GM03348 (cell line): ENCODE measurements around the gene SGTB.
"Not testable (repeated sequence)": the region's sequence is repeated elsewhere in the genome, so short reads cannot be mapped to it uniquely, and the experiment has no call there.

Experiments used
- DNase-seq: peaks from one replicate; pipeline ENCODE4 v3.0.0; 2012; ENCODE audit warnings: low spot score

Gene SGTB

DNA sequence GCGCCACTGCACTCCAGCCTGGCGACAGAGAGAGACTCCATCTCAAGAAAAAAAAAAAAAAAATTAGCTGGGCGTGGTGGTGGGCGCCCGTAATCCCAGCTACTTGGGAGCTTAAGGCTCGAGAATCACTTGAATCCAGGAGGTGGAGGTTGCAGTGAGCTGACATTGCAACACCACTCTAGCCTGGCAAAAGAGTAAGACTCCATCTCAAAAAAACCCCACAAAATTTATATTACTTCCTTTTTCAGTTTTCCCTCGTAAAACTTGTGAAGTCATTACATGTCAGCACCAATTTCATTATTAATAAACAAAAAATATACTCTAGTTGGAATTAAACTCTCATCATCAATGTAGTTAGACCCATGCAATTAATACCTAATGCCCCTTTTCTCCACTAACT lies 53.2 kb downstream of the SGTB start:
- no peak for DNase-seq

- DNase-seq, result peak; percentile 27
Observed at GRCh38 chr5:65663804-65664521, 57.9 kb downstream of the SGTB start.

DNA sequence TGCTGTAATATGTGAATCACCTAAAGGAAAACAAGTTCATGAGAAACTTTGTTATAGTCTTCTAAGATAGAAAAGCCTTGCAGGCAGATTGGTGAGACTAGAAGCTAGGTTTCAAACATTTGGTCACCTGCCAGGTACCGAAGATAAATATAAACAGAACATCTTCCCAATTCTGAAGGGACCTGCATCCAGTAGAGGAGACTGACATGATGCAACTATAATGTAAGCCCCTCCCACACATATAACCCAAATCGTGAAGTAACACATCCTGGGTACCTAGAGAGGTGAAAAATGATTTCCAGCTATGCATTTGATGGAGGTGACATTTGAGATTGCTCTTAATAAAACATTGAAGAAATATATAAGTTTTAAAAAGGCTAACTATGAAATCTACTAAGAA lies 67.2 kb downstream of the SGTB start:
- no peak for DNase-seq

DNA sequence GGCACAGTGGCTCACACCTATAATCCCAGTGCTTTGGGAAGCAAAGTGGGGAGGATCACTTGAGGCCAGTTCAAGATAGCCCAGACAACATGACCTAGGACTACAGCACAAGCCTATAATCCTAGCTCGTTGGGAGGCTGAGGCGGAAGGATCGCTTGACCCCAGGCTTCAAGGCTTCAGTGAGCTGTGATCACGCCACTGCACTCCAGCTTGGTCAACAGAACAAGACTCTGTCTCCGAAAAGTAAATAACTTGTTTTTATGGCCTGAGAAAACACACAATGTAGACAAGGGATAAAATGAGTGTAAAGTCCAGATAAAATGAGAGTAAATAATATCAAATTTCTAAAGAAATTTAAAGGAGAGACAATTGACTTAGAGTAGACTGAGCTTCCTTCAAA lies 70.8 kb downstream of the SGTB start:
- no peak for DNase-seq

DNA sequence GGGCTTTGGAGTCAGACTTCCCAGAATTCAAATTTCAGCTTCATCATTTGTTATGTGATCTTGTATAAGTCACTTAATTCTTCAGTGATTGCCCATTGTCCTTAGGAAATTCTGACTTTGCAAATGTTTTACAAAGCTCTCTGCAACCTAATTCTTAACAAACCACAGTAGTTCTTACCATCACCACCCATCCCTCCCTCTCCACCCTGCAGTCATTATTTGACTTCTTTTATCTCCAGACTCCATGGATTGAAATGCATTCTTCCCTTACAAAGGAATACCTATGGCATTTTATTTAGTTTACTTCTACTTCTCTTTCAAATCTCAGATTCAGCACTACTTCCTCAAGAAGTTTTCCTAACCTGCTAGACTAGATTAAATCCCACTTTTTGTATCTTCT lies 74.0 kb downstream of the SGTB start:
- DNase-seq, result no peak

GRCh38 chr5:65646938-65647337 lies 75.0 kb downstream of the SGTB start:
- DNase-seq, result no peak

- no peak for DNase-seq
Observed at GRCh38 chr5:65640240-65640639, 81.7 kb downstream of the SGTB start.

DNA sequence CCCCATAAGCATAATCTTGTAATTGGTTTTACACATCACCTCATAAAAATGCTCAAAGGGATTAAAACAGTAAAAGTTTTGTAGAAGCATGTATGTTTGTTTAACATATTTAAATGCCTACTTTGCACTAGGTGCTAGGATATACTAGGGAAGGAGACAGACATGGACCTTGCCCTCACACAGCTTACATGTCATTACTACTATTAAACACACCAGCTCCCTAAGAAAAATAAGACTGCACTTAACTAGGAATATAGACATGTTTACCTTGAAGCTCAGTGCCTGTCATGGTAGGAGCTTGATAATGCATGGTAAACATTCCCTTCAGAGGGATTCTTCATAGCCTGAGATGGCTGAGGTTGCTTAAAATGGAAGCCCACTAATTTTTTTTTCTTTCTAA lies 90.9 kb downstream of the SGTB start:
- no peak for DNase-seq

- DNase-seq, result no peak
Observed at GRCh38 chr5:65625743-65626142, 96.2 kb downstream of the SGTB start.

GRCh38 chr5:65624571-65625555 lies 97.0 kb downstream of the SGTB start, which contains the start of the genes SHLD3 and TRAPPC13:
SHLD3 (plus strand) TSS chr5:65625027; CDS start chr5:65629588, 4,561 bp downstream.
TRAPPC13 (plus strand) TSS chr5:65625027; CDS start chr5:65625061, 34 bp downstream.
- DNase-seq, result peak; percentile 83

DNA sequence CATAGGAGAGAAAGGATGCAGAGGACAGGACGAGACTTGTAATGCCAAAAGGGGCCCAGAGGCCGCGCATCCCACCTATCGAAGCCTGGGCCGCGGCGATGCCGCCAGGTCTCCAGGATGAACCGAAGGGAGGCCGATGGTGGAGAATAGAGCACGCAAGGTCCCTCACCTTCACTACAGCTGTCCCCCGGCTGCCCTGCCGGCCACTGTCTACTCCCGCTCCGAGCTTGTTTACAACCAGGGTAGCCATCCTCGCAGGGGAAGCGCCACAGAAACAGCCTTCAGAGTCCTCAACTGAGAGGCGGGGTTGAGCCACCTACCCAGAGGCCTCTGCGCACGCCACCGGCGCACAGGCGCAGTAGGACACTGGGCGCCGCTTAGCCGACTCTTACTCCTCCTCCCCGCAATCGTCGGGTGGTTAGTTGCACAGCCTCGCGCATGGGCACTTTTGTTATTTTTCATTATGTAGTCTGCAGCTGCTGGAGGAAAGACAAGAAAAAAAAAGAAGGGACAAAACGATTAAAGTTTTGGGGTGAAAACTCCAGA lies 97.8 kb downstream of the SGTB start, which contains the start of gene TRIM23:
Gene TRIM23, minus strand, starts transcription at position 309 of the 546 bp plus-strand sequence. Its CDS starts 59 bp downstream, at position 250.
- DNase-seq, result peak; percentile 95

DNA sequence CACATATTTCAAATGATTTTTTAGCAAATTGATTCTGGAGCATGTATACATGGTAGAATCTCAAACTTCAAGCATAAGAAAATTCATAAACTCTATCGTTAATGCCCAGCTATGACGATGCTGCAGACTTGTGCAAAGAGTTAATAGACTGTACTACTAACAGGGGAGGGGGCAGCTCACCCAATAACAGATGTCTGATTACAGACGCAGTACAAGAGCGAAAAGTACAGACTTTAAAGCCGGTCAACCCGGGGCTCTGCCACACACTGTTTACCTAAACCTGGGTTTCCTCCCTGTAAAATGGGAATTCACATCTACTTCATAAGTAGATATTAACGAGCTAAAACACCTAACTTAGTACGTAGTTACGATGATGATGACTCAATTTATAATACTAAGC lies 98.4 kb downstream of the SGTB start:
- DNase-seq, result no peak

DNA sequence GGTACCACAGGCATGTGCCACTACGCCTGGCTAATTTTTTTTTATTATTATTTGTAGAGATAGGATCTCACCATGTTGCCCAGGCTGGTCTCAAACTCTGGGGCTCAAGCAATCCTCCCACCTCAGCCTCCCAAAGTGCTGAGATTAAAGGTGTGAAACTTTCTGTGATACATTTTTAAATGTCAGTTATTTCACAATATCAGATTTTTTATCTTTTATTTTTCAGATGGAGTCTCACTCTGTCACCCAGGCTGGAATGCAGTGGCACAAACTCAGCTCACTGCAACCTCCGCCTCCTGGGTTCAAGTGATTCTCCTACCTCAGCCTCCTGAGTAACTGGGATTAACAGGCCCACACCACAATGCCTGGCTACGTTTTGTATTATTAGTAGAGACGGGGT lies 99.9 kb downstream of the SGTB start:
- not testable (repeated sequence) for DNase-seq

DNA sequence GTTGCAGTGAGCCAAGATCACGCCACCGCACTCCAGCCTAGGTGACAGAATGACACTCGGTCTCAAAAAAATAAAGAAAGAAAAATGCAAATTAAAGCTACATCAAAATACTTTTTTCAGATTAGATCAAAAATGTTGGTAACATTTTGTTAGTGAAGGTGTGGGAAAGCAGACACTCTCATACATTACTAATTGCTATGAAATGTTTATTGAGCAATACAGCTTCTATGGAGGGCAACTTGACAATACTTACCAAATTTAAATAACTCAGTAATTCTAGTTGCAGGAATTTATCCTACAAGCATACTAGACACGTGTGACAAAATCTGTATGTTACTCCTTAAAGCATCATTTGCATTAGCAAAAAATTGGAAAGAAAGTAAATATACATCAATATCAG lies 101.9 kb downstream of the SGTB start:
- DNase-seq, result peak; percentile 12
